NCI-H1048 (cell line): ENCODE data around the gene GOLGA3.
"Not testable (repeated sequence)": the region's sequence is repeated elsewhere in the genome, so short reads cannot be mapped to it uniquely, and the experiment has no call there.

Source experiments
- DNase-seq: peaks from one replicate; lab custom pipeline; 2025; lab: John Stamatoyannopoulos, UW

The GOLGA3 gene

GRCh38 chr12:132776230-132776625 is 52.4 kb downstream of the GOLGA3 start:
- not testable (repeated sequence) for DNase-seq

GRCh38 chr12:132775502-132776229 is 53.0 kb downstream of the GOLGA3 start:
- DNase-seq, result no peak

GRCh38 chr12:132774646-132775275 is 53.9 kb downstream of the GOLGA3 start:
- DNase-seq, result no peak

- DNase-seq, result no peak
Observed at GRCh38 chr12:132774159-132774558, 54.5 kb downstream of the GOLGA3 start.

GRCh38 chr12:132773077-132773955 is 55.4 kb downstream of the GOLGA3 start:
- DNase-seq, result no peak

DNA sequence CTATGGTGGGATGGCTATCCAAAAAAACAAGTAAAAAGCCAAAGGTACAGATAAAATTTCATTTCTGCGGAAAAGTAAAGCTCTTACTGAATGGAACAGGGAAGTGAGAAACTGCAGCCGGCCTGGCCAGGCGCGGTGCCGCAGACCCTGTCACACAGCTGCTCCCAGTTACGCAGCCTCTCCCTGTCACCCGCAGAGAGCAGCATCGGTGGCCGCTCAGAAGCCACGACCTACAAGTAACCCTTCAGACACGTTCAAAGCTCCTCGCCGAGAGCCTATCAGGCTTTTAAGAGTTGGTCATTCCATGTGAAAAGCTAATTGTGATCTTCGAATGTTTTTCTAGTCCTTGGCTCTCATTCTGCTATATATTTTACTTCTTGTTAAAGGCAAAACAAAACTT is 56.1 kb downstream of the GOLGA3 start:
- no peak for DNase-seq

- DNase-seq, result no peak
Observed at GRCh38 chr12:132771126-132771838, 57.4 kb downstream of the GOLGA3 start.

- DNase-seq, result no peak
Observed at GRCh38 chr12:132766380-132767085, 62.1 kb downstream of the GOLGA3 start.

DNA sequence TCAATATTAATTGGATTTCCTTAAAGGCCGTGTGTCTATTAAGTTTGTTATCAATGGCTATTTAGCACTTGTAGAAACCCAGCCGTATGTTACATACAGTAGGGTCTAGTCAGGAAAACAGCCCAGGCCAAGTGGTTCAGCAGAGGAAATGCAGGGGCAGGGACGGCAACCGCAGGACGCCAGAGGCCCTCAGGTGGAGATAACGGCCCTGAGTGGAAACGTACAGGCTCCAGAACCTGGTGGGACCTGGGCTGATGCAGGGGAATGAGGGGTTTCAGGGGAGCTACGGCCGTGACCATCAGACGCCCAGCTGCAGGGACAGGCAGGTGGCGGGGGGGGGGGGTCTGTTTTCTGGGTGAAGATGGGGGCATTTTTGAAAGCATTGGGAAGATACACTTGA is 63.3 kb downstream of the GOLGA3 start:
- DNase-seq, result no peak

- no peak for DNase-seq
Observed at GRCh38 chr12:132764231-132764630, 64.4 kb downstream of the GOLGA3 start.

- DNase-seq, result no peak
Observed at GRCh38 chr12:132761921-132762583, 66.6 kb downstream of the GOLGA3 start.

DNA sequence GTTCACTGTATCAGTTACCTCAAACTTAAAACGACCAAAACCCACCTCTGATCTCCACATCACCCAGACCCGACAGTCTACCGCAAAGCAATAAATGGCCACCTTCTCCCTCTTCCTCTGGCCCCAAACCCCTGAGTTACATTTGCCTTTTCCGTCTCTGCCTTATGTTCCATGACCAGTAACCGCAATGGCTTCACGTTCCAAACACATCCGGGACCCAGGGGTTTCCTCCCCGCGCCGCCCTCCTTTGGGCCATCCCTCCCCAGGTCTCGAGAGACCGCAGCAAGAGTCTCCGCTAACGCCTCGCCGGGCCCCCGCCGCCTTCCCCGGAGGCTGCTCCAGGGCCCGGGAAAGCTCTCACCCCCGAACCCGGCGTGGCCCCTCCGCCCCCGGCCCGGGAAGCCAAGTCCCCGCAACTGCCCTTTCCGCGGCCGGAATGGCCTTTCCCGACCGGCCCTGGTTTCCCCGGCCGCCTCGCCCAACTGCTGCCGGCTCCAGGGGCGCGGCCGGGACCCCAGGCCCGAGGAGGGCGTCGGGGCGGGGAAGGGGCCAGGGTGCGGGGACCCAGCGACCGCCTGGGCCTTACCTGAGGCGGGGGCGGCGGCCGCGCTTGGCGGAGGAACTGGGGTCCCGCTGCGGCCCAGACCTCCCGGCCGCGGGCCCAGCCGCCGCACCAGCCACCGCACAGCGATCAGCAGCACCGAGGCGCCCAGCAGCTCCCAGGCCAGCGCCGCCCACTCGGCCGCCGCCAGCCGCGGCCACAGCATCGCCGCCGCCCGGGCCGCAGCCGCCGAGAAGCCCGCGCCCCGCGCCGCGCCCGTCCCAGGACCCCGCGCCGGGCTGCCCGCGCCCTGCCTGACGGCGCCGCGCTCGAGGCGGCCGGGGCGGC is 67.4 kb downstream of the GOLGA3 start, which contains the start of gene ANKLE2:
TSS of gene ANKLE2 (minus strand) at position 801 of the 889 bp plus-strand sequence. CDS start at position 767, 34 bp downstream.
- no peak for DNase-seq

DNA sequence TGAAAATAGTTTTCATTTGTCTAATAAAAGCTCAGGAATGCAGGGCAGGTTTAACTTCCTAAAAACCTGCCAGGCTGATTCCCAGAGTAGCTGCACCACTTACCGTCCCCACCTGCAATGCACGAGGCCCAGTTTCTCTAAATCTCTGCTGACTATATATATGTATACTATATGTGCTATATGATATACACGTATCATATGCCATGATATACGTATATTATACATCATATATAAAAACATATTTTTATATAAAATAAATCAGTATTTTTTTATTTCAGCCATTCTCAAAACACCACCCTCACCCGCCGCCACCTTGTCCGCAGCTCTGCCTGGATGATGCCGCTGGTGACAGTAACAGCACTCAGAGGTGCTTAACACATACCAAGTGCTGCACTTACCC is 69.3 kb downstream of the GOLGA3 start:
- no peak for DNase-seq

GRCh38 chr12:132758825-132759224 is 69.8 kb downstream of the GOLGA3 start:
- not testable (repeated sequence) for DNase-seq

DNA sequence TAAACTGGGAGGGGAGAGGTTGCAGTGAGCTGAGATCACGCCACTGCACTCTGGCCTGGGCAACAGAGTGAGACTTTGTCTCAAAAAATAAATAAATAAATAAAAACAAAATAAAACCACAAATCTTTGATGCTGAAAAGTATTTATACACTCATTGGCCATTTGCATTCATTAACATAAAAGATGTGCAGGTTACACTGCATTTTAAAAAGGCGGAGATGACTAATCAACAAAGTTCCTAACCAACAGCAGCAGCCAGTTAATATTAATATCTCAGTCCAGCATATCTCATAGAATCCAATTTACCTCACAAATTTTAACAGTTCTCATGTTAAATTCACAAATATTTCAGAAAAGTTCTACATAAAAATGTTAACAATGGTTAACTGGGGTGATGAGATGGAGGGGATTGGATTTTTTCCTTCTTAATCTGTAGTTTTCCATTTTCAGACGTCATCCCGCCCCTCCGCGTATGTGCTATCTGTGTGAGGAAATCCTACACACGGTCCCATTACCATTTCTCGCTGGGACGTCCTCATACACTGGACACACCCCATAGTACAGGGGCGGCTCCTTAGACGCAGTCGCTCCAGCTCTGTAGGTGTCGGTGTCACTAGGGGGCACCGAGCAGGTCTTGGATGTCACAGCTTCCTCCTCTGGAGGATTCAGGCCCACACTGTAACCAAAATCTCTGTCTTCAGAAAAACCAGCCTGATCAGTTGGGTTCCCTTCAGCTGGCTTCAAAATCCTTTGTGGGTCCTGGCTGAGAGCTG is 74.3 kb downstream of the GOLGA3 start:
- no peak for DNase-seq

DNA sequence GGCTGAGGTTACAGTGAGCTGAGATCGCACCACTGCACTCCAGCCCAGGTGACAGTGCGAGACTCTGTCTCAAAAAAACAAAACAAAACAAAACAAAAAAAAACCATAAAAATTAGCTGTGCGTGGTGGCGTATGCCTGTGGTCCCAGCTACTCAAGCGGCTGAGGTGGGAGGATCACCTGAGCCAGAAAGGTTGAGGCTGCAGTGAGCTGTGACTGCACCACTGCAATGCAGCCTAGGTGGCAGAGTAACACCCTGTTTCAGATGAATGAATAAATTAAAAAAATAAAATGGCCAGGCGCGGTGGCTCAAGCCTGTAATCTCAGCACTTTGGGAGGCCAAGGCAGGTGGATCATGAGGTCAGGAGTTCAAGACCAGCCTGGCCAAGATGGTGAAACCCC is 75.0 kb downstream of the GOLGA3 start:
- DNase-seq, result not testable (repeated sequence)

DNA sequence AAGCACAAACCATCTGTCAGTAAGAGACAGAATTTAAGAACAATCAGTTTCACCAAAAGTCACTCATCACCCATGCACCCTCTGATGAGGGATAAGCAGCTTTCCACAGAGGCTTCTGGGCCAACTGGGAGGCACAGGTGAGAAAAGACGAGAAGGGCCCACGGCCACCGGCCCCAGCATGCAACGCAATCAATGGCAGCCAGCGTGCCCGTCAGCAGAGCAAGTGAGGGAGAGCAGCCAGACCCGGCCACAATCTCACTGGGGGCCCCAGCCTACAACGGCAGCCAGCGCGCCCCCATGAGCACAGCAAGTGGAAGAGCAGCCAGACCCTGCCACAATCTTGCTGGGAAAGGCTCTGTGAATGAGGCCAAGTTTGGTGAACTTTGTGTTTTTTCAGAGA is 80.3 kb downstream of the GOLGA3 start:
- no peak for DNase-seq

- no peak for DNase-seq
Observed at GRCh38 chr12:132747896-132748295, 80.8 kb downstream of the GOLGA3 start.

GRCh38 chr12:132747395-132747794 is 81.3 kb downstream of the GOLGA3 start:
- DNase-seq, result no peak
